GM12878 (cell line): Measurements from ENCODE around the gene AK5. TPM values are rescaled to one million over a fixed set of nuclear protein-coding genes. Genes with fewer than 3 reads are reported as not detected.

Experiments used
- ATAC-seq: fragments of 200-7000 bp; cut with Tn5 transposase; 3 replicates; pipeline ENCODE4 v1.9.1; 2020; ENCODE audit warnings: mild to moderate bottlenecking, moderate library complexity
- BruUV-seq: library from RNA; stranded (reverse); fragments of 400-500 nt; replicated peaks from 2 replicates; lab custom pipeline; 2021; lab: Mats Ljungman, UMichigan
- CTCF ChIA-PET: fragments of 300-600 bp; sonication (Branson Sonifier 250); formaldehyde crosslinking; extraction: SDS; loops from one replicate; lab custom pipeline; 2021; ENCODE audit warnings: inconsistent platforms; lab: Yijun Ruan, JAX
- POLR2A ChIA-PET: fragments of 350-600 bp; formaldehyde crosslinking; extraction: SDS; loops from one replicate; lab custom pipeline; 2021; ENCODE audit warnings: inconsistent platforms; lab: Charles Lee
- RAD21 ChIA-PET: fragments of 300-600 bp; sonication (Branson Sonifier 250); formaldehyde crosslinking; loops from one replicate; lab custom pipeline; 2023; ENCODE audit warnings: antibody characterized with exemption; ENCODE audit not compliant: unreplicated experiment; lab: Charles Lee
- SMC1A ChIA-PET: fragments of 300-600 bp; sonication (Branson Sonifier 250); formaldehyde crosslinking; loops from one replicate; lab custom pipeline; 2023; ENCODE audit not compliant: unreplicated experiment, uncharacterized antibody; lab: Charles Lee
- DNase-seq: peaks from one replicate; pipeline ENCODE4 v3.0.0-alpha.2; 2011; ENCODE audit warnings: low read depth, low spot score
- FAIRE-seq: peaks from 3 replicates; lab custom pipeline; 2011; peaks lifted over from hg19 to GRCh38; lab: Jason Lieb, UNC
- H2AFZ ChIP-seq: 2 replicates; pipeline ENCODE4 v1.6.0; 2011; ENCODE audit warnings: low read depth, low read length, control low read depth; ENCODE audit not compliant: control insufficient read depth
- H3K27ac ChIP-seq: 2 replicates; pipeline ENCODE4 v1.5.1; 2011; ENCODE audit warnings: control low read depth; ENCODE audit not compliant: control insufficient read depth, insufficient read depth
- H3K27me3 ChIP-seq, 2 experiments: replicated peaks in 1 of 2; 2 replicates each; pipeline versions ENCODE4 v1.6.0 to v1.6.1; 2011; ENCODE audit warnings: low read length in 1 of 2; ENCODE audit not compliant: control insufficient read depth in 2 of 2, insufficient read depth in 2 of 2
- H3K36me3 ChIP-seq, 2 experiments: 2 replicates each; pipeline ENCODE4 v1.5.1; 2011; ENCODE audit warnings: low read length in 1 of 2; ENCODE audit not compliant: control insufficient read depth in 2 of 2, insufficient read depth in 2 of 2
- H3K4me1 ChIP-seq: 2 replicates; pipeline ENCODE4 v1.6.1; 2011; ENCODE audit warnings: mild to moderate bottlenecking, low read length, moderate library complexity, mixed read lengths; ENCODE audit not compliant: control insufficient read depth, insufficient read depth
- H3K4me2 ChIP-seq: 2 replicates; pipeline ENCODE4 v1.6.0; 2011; ENCODE audit warnings: control low read depth; ENCODE audit not compliant: control insufficient read depth, insufficient read depth
- H3K4me3 ChIP-seq: fragments of 200-600 bp; sonication (generic); 2 replicates; pipeline ENCODE4 v1.5.1; 2016
- H3K79me2 ChIP-seq: 2 replicates; pipeline ENCODE4 v1.6.0; 2011; ENCODE audit warnings: low read length; ENCODE audit not compliant: control insufficient read depth, insufficient read depth
- H3K9ac ChIP-seq: 2 replicates; pipeline ENCODE4 v1.8.0; 2011; ENCODE audit warnings: low read length, control low read depth, mixed read lengths; ENCODE audit not compliant: control insufficient read depth, insufficient read depth
- H3K9me3 ChIP-seq: replicated peaks from 3 replicates; pipeline ENCODE4 v1.5.1; 2011; ENCODE audit warnings: mild to moderate bottlenecking, low read length; ENCODE audit not compliant: control insufficient read depth, insufficient read depth
- H4K20me1 ChIP-seq: 2 replicates; pipeline ENCODE4 v1.6.0; 2011; ENCODE audit not compliant: control insufficient read depth, insufficient read depth
- CHD1 ChIP-seq: IDR thresholded peaks from 2 replicates; pipeline ENCODE4 v1.6.1; 2012; ENCODE audit warnings: low read depth, low read length, improper control_type of control experiment
- GABPA ChIP-seq: IDR thresholded peaks from 2 replicates; pipeline ENCODE4 v1.6.1; 2014; ENCODE audit warnings: antibody characterized with exemption, low read depth, mild to moderate bottlenecking, inconsistent platforms
- JUNB ChIP-seq: IDR thresholded peaks from 2 replicates; pipeline ENCODE4 v1.6.1; 2016; ENCODE audit warnings: antibody characterized with exemption, mild to moderate bottlenecking
- POLR2AphosphoS5 ChIP-seq: IDR thresholded peaks from 2 replicates; pipeline ENCODE4 v1.6.1; 2011; ENCODE audit warnings: mild to moderate bottlenecking, low read length, inconsistent platforms
- RAD21 ChIP-seq: IDR thresholded peaks from 2 replicates; pipeline ENCODE4 v1.6.1; 2011; ENCODE audit warnings: mild to moderate bottlenecking, low read depth, low read length, moderate library complexity; ENCODE audit not compliant: insufficient read depth
- SIX5 ChIP-seq: IDR thresholded peaks from 2 replicates; pipeline ENCODE4 v1.6.1; 2011; ENCODE audit warnings: mild to moderate bottlenecking, low read depth, low read length, moderate library complexity; ENCODE audit not compliant: severe bottlenecking
- ZBED1 ChIP-seq: IDR thresholded peaks from 2 replicates; pipeline ENCODE4 v1.6.1; 2016; ENCODE audit warnings: borderline replicate concordance
- ZNF207 ChIP-seq: fragments of 450-650 bp; IDR thresholded peaks from 2 replicates; pipeline ENCODE4 v1.6.1; 2014; ENCODE audit warnings: antibody characterized with exemption, mild to moderate bottlenecking, borderline replicate concordance
- ZNF622 ChIP-seq: fragments of 450-650 bp; IDR thresholded peaks from 2 replicates; pipeline ENCODE4 v1.6.1; 2017; ENCODE audit warnings: mild to moderate bottlenecking, inconsistent platforms
- WGBS: methylation state at CpG from one replicate; pipeline ENCODE4 v1.1.6; 2016; ENCODE audit warnings: low lambda C conversion rate; ENCODE audit not compliant: insufficient replicate concordance, insufficient coverage; ENCODE audit errors: missing lambda C conversion rate; 5-methylcytosine and 5-hydroxymethylcytosine counted together
- in situ Hi-C: fragments of 300-500 bp; cut with MboI; formaldehyde crosslinking; loops from 9 replicates; pipeline ENCODE4 v1.14.3; 2018; ENCODE audit warnings: mixed read lengths
- intact Hi-C: fragments of 100-400 bp; cut with micrococcal nuclease; formaldehyde crosslinking; loops from one replicate; pipeline ENCODE4 v1.14.2; 2022; ENCODE audit not compliant: unreplicated experiment
- polyA plus RNA-seq, 11 experiments: library from polyadenylated mRNA; depleted of rRNA in 4 of 11; unstranded in 6 of 11; stranded (reverse) in 5 of 11; fragments of >200 nt; fragmentation: Nextera tagmentation in 4 of 11; fragmentation: Illumina TruSeq in 1 of 11; extraction: Ambion mirVana in 4 of 11; extraction: Trizol in 1 of 11; gene quantifications; 1 replicate in 1 of 11; 2 replicates in 10 of 11; pipeline versions ENCODE4 v1.2.1 to v1.2.3, GENCODE V29; 2011 to 2016; ENCODE audit warnings: inconsistent platforms in 2 of 11, missing spikeins in 2 of 11, low read depth in 1 of 11
- total RNA-seq, 4 experiments: library from RNA; depleted of rRNA in 3 of 4; stranded (reverse); fragments of >200 nt in 3 of 4; fragmentation: Illumina TruSeq in 1 of 4; extraction: Trizol in 1 of 4; gene quantifications; 2 replicates each; pipeline versions ENCODE4 v1.2.1 to v1.2.3, GENCODE V29; 2013 to 2021
- TF ChIP-seq, protein P1 (sequence below): fragments of 450-650 bp; IDR thresholded peaks from 2 replicates; pipeline ENCODE4 v1.6.1; 2017; ENCODE audit warnings: mild to moderate bottlenecking, low read depth, inconsistent platforms; ENCODE audit not compliant: poor library complexity, severe bottlenecking
- TF ChIP-seq, protein P2 (sequence below): IDR thresholded peaks from 2 replicates; pipeline ENCODE4 v1.6.1; 2012; ENCODE audit warnings: improper control_type of control experiment, low read depth, low read length; ENCODE audit not compliant: insufficient replicate concordance

The AK5 gene
- total and polyA plus RNA-seq, 10 of the 15 experiments (the other 5 are each of a cell fraction or from before 2014, with no cell fraction given) = 0.08 to 0.33 TPM; not detected in 8

DNA sequence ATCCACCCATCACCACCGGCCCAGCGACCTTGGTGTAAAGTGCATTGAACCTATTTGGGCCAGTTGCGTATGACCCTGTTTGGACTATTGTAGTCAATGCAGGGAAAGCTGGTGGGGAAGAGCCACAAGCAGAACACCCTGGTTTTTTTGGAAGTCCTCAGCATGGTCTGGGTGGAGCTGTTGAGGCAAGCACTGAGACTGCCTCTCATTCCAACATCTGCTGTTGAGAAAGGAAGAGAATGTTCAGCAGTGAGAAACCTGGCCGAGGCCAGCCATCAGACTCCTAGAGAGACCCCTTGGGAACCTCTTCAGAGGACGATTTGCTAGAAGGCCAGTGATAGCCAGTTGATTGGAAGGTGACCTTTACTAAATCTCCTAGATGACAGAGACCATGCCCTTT, 217.6 kb downstream of the AK5 start:
- Histone ChIP-seq H3K4me3 (no peak overlapping the region), H3K27me3 (no peaks in the 10 kb centered on the region), H3K9ac (no peak overlapping the region), H3K27ac (no peak overlapping the region), H4K20me1 (no peaks in the 10 kb centered on the region), H3K4me2 (no peak overlapping the region), H2AFZ (no peak overlapping the region), H3K79me2 (no peaks in the 10 kb centered on the region), H3K4me1 (no peaks in the 10 kb centered on the region), H3K36me3 (no peaks in the 10 kb centered on the region), H3K9me3 (no peaks in the 10 kb centered on the region; the same call in 2 of the 3 replicates)
- in situ Hi-C loops = no loop called here
- ChIA-PET POLR2A (no interaction called here), SMC1A (no interaction called here), RAD21 (no interaction called here), CTCF (no interaction called here)
- TF ChIP-seq JUNB (no peak), POLR2AphosphoS5 (no peak), ZBED1 (no peak), ZNF207 (no peak), ZNF622 (no peak), GABPA (no peak), SIX5 (no peak), RAD21 (no peak), CHD1 (no peak)
- TF ChIP-seq, protein P1, sequence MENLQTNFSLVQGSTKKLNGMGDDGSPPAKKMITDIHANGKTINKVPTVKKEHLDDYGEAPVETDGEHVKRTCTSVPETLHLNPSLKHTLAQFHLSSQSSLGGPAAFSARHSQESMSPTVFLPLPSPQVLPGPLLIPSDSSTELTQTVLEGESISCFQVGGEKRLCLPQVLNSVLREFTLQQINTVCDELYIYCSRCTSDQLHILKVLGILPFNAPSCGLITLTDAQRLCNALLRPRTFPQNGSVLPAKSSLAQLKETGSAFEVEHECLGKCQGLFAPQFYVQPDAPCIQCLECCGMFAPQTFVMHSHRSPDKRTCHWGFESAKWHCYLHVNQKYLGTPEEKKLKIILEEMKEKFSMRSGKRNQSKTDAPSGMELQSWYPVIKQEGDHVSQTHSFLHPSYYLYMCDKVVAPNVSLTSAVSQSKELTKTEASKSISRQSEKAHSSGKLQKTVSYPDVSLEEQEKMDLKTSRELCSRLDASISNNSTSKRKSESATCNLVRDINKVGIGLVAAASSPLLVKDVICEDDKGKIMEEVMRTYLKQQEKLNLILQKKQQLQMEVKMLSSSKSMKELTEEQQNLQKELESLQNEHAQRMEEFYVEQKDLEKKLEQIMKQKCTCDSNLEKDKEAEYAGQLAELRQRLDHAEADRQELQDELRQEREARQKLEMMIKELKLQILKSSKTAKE = no peak
- TF ChIP-seq, protein P2, sequence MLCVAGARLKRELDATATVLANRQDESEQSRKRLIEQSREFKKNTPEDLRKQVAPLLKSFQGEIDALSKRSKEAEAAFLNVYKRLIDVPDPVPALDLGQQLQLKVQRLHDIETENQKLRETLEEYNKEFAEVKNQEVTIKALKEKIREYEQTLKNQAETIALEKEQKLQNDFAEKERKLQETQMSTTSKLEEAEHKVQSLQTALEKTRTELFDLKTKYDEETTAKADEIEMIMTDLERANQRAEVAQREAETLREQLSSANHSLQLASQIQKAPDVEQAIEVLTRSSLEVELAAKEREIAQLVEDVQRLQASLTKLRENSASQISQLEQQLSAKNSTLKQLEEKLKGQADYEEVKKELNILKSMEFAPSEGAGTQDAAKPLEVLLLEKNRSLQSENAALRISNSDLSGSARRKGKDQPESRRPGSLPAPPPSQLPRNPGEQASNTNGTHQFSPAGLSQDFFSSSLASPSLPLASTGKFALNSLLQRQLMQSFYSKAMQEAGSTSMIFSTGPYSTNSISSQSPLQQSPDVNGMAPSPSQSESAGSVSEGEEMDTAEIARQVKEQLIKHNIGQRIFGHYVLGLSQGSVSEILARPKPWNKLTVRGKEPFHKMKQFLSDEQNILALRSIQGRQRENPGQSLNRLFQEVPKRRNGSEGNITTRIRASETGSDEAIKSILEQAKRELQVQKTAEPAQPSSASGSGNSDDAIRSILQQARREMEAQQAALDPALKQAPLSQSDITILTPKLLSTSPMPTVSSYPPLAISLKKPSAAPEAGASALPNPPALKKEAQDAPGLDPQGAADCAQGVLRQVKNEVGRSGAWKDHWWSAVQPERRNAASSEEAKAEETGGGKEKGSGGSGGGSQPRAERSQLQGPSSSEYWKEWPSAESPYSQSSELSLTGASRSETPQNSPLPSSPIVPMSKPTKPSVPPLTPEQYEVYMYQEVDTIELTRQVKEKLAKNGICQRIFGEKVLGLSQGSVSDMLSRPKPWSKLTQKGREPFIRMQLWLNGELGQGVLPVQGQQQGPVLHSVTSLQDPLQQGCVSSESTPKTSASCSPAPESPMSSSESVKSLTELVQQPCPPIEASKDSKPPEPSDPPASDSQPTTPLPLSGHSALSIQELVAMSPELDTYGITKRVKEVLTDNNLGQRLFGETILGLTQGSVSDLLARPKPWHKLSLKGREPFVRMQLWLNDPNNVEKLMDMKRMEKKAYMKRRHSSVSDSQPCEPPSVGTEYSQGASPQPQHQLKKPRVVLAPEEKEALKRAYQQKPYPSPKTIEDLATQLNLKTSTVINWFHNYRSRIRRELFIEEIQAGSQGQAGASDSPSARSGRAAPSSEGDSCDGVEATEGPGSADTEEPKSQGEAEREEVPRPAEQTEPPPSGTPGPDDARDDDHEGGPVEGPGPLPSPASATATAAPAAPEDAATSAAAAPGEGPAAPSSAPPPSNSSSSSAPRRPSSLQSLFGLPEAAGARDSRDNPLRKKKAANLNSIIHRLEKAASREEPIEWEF = no peak
- intact Hi-C loops = no loop called here
- no peak for FAIRE-seq
- no TSS peak for BruUV-seq
- no peak for DNase-seq
- WGBS = 32% methylated on average over 5 of the region's 5 CpGs
- no peak for ATAC-seq
